ENCODE measurements around the gene PPP1R14B.

PPP1R14B gene

GRCh38 chr11:64246871-64247728, at the start of gene PPP1R14B:
TSS of gene PPP1R14B (minus strand) at chr11:64246943. CDS start at chr11:64246673, 270 bp downstream.
- TF ChIP-seq POLR2A (IDR thresholded peaks at IDR 0.05; ENCODE audit: low read depth, low read length), result no peak; the same call in 1 of the 2 replicates
- FAIRE-seq, result no peak
- DNase-seq (ENCODE audit: insufficient read length, low spot score), result no peak

DNA sequence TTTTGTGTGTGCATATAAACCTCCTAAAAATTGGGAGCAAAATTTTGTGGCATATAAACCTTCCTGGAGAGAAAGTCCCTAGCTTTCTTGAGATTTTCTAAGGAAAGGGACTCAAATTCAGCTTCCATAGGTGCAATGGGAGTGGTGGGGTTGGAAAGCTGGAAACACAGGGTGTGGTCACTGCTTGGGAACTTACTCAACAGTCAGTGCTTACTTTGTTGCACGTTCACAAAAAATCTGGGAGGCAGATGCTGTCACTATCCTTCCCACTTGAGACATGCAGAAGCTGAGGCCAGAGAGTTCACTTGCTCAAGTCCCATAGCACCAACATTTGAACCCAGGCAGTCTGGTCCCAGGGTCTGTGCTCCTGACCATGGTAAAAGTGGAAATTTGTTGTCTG, 49.5 kb upstream of the PPP1R14B start:
- no peak for FAIRE-seq
- TF ChIP-seq POLR2A (IDR thresholded peaks at IDR 0.05; ENCODE audit: low read depth, low read length), result no peak
- no peak for DNase-seq (ENCODE audit: insufficient read length, low spot score)

GRCh38 chr11:64295760-64296159, 49.0 kb upstream of the PPP1R14B start:
- no peak for TF ChIP-seq POLR2A (IDR thresholded peaks at IDR 0.05; ENCODE audit: low read depth, low read length)
- DNase-seq (ENCODE audit: insufficient read length, low spot score) (no peak), FAIRE-seq (no peak)

DNA sequence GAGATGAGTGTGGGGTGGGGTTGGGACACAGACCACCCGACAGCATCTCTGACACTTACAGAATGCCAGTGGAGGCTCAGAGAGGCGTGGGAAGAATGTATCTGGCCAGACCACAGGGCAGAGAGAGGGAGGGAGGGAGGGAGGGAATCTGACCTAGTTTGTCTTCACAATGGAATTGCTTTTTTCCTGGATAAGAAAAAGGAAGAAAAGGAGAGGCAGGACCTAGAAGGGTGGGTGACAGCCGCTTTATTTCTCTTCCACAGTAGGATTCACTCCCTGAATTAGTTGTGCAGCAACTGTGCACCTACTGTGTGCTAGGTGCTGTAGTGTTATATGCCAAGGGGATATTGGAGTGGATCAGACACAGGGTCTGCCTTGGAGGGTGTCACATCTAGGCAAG, 48.0 kb upstream of the PPP1R14B start:
- FAIRE-seq, result no peak

DNA sequence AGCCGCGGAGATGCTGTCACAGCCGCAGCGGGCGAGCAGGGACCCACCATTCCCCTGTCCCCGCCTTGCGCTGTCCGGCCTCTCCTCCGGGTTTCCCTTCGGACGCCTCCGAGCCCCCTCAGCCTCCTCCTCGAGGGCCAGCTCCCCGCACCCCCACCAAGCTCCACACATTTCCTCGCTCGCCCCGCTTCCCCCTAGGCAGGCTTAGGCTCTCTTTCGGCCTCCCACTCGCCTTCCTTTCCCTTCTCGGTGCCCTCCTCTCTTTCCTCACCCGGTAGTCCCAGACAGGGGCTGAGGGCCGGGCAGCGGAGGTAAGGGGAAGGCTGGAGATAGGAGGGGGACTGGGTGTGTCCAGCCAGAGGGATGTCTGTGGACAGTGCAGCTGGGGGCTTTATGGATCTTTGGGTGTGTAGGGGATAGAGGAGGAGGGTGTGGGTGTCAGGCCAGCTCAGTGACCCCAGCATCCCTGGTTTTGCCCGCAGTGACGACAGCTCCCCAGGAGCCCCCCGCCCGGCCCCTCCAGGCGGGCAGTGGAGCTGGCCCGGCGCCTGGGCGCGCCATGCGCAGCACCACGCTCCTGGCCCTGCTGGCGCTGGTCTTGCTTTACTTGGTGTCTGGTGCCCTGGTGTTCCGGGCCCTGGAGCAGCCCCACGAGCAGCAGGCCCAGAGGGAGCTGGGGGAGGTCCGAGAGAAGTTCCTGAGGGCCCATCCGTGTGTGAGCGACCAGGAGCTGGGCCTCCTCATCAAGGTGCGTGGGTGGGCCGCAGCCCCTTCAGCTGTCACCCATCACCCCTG, 45.9 kb upstream of the PPP1R14B start:
- TF ChIP-seq POLR2A (IDR thresholded peaks at IDR 0.05; ENCODE audit: low read depth, low read length), result no peak
- DNase-seq (ENCODE audit: insufficient read length, low spot score) (no peak), FAIRE-seq (no peak)

More for the DNA sequence above, 48.0 kb upstream of the PPP1R14B start:
- no peak for TF ChIP-seq POLR2A (IDR thresholded peaks at IDR 0.05; ENCODE audit: low read depth, low read length)
- DNase-seq (ENCODE audit: insufficient read length, low spot score), result no peak

GRCh38 chr11:64291752-64292459, 45.2 kb upstream of the PPP1R14B start:
- TF ChIP-seq POLR2A (IDR thresholded peaks at IDR 0.05; ENCODE audit: low read depth, low read length), result no peak
- FAIRE-seq, result no peak

DNA sequence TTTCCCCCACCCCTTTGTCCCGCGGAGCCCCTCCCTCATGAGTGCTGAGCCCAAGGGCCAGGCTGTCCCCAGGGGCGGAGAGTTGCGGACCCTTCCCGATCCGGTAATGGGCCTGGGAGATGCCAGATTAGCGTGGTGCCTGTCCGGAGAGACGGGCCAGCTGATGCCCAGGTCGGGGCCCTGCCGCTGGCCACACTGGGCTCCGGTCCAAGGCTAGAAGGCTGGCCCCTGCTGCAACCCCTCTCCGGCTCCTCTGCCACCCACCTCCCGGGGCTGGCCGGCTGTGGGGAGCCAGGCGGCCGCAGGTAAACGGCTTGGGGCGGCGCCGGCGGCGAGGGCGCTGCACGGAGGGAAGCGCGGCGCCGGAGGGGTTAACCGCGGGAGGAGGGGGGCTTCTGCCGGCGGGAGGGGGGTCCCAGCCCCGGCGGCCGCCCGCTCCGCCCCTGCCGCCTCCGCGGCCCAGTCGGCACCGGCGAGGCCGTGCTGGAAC, 44.6 kb upstream of the PPP1R14B start, which contains the start of gene KCNK4:
KCNK4 (plus strand) TSS at position 41 of the 490 bp plus-strand sequence. CDS start 1,717 bp downstream, outside the sequence.
- TF ChIP-seq POLR2A (IDR thresholded peaks at IDR 0.05; ENCODE audit: low read depth, low read length), result no peak
- DNase-seq (ENCODE audit: insufficient read length, low spot score) (no peak), FAIRE-seq (no peak)

More at GRCh38 chr11:64291752-64292459, 45.2 kb upstream of the PPP1R14B start:
- no peak for DNase-seq (ENCODE audit: insufficient read length, low spot score)

- TF ChIP-seq POLR2A (IDR thresholded peaks at IDR 0.05; ENCODE audit: low read depth, low read length), result no peak
- DNase-seq (ENCODE audit: insufficient read length, low spot score), result no peak
- no peak for FAIRE-seq
Observed at GRCh38 chr11:64290352-64291261, 43.9 kb upstream of the PPP1R14B start.

DNA sequence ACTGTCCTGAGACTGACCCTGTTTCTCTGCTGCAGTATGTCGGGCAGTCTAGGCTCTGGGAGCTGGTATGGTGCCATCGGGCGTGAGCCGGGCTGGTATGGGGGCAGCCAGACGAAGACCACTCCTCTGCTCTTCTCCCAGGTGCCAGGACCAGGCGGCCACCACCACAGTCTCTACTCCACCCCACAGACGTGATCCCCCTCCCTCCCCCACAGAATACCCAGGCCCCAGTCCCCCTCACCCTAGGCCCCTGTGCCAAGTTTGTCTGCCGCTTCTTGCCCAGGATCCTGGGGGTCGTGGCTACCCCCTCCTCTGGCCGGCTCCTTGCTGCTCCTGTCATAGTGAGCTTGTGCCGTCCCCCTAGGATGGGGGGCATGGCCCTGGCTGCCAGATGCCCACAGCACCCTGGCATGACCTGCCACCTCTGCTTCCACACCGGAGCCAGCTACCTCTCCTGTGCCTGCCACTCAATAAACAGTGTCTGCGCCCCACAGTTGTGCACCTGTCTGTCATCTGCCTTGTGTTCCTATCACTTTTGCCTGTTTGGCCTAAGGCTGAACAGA, 42.3 kb upstream of the PPP1R14B start:
- no peak for TF ChIP-seq POLR2A (IDR thresholded peaks at IDR 0.05; ENCODE audit: low read depth, low read length)
- DNase-seq (ENCODE audit: insufficient read length, low spot score), result no peak
- no peak for FAIRE-seq

- FAIRE-seq, result no peak
- no peak for TF ChIP-seq POLR2A (IDR thresholded peaks at IDR 0.05; ENCODE audit: low read depth, low read length)
Observed at GRCh38 chr11:64288353-64288750, 41.6 kb upstream of the PPP1R14B start.

DNA sequence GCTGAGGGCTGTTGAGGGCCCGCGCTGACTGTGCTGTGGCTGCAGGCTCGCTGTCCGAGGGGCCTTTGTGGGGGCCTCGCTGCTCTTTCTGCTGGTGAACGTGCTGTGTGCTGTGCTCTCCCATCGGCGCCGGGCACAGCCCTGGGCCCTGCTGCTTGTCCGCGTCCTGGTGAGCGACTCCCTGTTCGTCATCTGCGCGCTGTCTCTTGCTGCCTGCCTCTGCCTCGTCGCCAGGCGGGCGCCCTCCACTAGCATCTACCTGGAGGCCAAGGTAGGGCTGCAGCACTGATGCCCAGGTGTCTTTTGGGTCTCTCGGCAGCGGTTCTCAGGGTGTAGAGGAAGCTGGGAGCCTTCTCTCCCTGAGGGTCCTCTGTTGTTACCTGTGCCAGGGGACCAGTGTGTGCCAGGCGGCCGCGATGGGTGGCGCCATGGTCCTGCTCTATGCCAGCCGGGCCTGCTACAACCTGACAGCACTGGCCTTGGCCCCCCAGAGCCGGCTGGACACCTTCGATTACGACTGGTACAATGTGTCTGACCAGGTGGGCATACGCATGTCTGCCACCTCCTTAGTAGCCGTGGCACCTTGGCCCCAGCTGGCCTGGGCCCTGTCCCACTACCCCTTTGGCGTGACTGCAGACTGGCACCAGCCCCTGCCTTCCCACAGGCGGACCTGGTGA, 41.1 kb upstream of the PPP1R14B start:
- DNase-seq (ENCODE audit: insufficient read length, low spot score) (no peak), FAIRE-seq (no peak)
- TF ChIP-seq POLR2A (IDR thresholded peaks at IDR 0.05; ENCODE audit: low read depth, low read length), result no peak

More at GRCh38 chr11:64288353-64288750, 41.6 kb upstream of the PPP1R14B start:
- DNase-seq (ENCODE audit: insufficient read length, low spot score), result no peak

DNA sequence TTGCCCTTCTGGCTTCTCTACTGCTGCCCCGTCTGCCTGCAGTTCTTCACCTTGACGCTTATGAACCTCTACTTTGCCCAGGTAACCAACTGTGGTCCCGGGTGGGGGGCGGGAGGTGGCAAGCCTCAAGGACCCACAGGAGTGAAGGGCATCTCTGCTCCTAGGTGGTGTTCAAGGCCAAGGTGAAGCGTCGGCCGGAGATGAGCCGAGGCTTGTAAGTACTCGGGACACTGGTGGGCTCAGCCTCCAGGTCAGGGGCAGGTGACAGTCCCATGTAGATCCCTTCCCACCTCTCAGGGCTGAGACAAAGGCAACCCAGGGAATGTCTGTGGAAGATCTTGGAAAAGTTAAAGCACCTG, 40.0 kb upstream of the PPP1R14B start:
- no peak for FAIRE-seq
- DNase-seq (ENCODE audit: insufficient read length, low spot score), result no peak
- no peak for TF ChIP-seq POLR2A (IDR thresholded peaks at IDR 0.05; ENCODE audit: low read depth, low read length)
